ENCODE data around the gene CDC42EP4.

The CDC42EP4 gene

GRCh38 chr17:73250851-73251640 is 60.8 kb downstream of the CDC42EP4 start:
- no peaks in the 10 kb centered on the region for H3K79me2 ChIP-seq (ENCODE audit: low read length)
- H3K4me1 ChIP-seq (ENCODE audit: low read length) = no peaks in the 10 kb centered on the region
- no peaks in the 10 kb centered on the region for H4K20me1 ChIP-seq (ENCODE audit: insufficient read depth, low read length)
- H3K27me3 ChIP-seq (replicated peaks; ENCODE audit: insufficient read depth, low read length) = no peaks in the 10 kb centered on the region
- H3K9me2 ChIP-seq (replicated peaks; ENCODE audit: insufficient read depth, low read length) = no peaks in the 10 kb centered on the region
- DNase-seq = no peak
- no peak overlapping the region for H3K4me2 ChIP-seq (ENCODE audit: low read depth, low read length)
- H3K9ac ChIP-seq (ENCODE audit: low read length) = no peak overlapping the region
- no peak for TF ChIP-seq CTCF (IDR thresholded peaks at IDR 0.05; ENCODE audit: low read length)
- no peak for TF ChIP-seq EZH2phosphoT487 (IDR thresholded peaks at IDR 0.05; ENCODE audit: low read length)
- TF ChIP-seq EZH2 (optimal IDR thresholded peaks at IDR 0.05; ENCODE audit: low read depth, low read length) = no peak
- H3F3A ChIP-seq (ENCODE audit: insufficient read depth, low read length) = no peaks in the 10 kb centered on the region
- H3K36me3 ChIP-seq (replicated peaks; ENCODE audit: insufficient read depth, low read length) = no peaks in the 10 kb centered on the region
- no peak overlapping the region for H3K27ac ChIP-seq (ENCODE audit: low read length)
- no peak overlapping the region for H2AFZ ChIP-seq (ENCODE audit: low read length)
- H3K9me3 ChIP-seq (replicated peaks; ENCODE audit: insufficient read depth, low read length) = no peaks in the 10 kb centered on the region
- H3K4me3 ChIP-seq (ENCODE audit: low read length) = no peak overlapping the region

GRCh38 chr17:73249700-73250099 is 62.1 kb downstream of the CDC42EP4 start:
- TF ChIP-seq EZH2phosphoT487 (IDR thresholded peaks at IDR 0.05; ENCODE audit: low read length) = no peak
- no peak for TF ChIP-seq CTCF (IDR thresholded peaks at IDR 0.05; ENCODE audit: low read length)
- TF ChIP-seq EZH2 (optimal IDR thresholded peaks at IDR 0.05; ENCODE audit: low read depth, low read length) = no peak
- Histone ChIP-seq H3K36me3 (replicated peaks; ENCODE audit: insufficient read depth, low read length) (no peaks in the 10 kb centered on the region), H2AFZ (ENCODE audit: low read length) (no peak overlapping the region), H3K4me3 (ENCODE audit: low read length) (no peak overlapping the region), H3K9ac (ENCODE audit: low read length) (no peak overlapping the region), H3K27me3 (replicated peaks; ENCODE audit: insufficient read depth, low read length) (no peaks in the 10 kb centered on the region), H3K9me2 (replicated peaks; ENCODE audit: insufficient read depth, low read length) (no peaks in the 10 kb centered on the region), H3K9me3 (replicated peaks; ENCODE audit: insufficient read depth, low read length) (no peaks in the 10 kb centered on the region), H4K20me1 (ENCODE audit: insufficient read depth, low read length) (no peaks in the 10 kb centered on the region), H3K79me2 (ENCODE audit: low read length) (no peaks in the 10 kb centered on the region), H3F3A (ENCODE audit: insufficient read depth, low read length) (no peaks in the 10 kb centered on the region), H3K27ac (ENCODE audit: low read length) (no peak overlapping the region), H3K4me1 (ENCODE audit: low read length) (no peaks in the 10 kb centered on the region), H3K4me2 (ENCODE audit: low read depth, low read length) (no peak overlapping the region)
- DNase-seq = no peak

GRCh38 chr17:73248532-73248931 is 63.3 kb downstream of the CDC42EP4 start:
- TF ChIP-seq CTCF (IDR thresholded peaks at IDR 0.05; ENCODE audit: low read length) (no peak), EZH2phosphoT487 (IDR thresholded peaks at IDR 0.05; ENCODE audit: low read length) (no peak), EZH2 (optimal IDR thresholded peaks at IDR 0.05; ENCODE audit: low read depth, low read length) (no peak)
- Histone ChIP-seq H3F3A (ENCODE audit: insufficient read depth, low read length) (no peaks in the 10 kb centered on the region), H4K20me1 (ENCODE audit: insufficient read depth, low read length) (no peaks in the 10 kb centered on the region), H3K4me2 (ENCODE audit: low read depth, low read length) (no peak overlapping the region), H3K27me3 (replicated peaks; ENCODE audit: insufficient read depth, low read length) (no peaks in the 10 kb centered on the region), H3K79me2 (ENCODE audit: low read length) (no peaks in the 10 kb centered on the region), H3K9me2 (replicated peaks; ENCODE audit: insufficient read depth, low read length) (no peaks in the 10 kb centered on the region), H3K4me3 (ENCODE audit: low read length) (no peak overlapping the region), H3K36me3 (replicated peaks; ENCODE audit: insufficient read depth, low read length) (no peaks in the 10 kb centered on the region), H3K4me1 (ENCODE audit: low read length) (no peaks in the 10 kb centered on the region), H3K9me3 (replicated peaks; ENCODE audit: insufficient read depth, low read length) (no peaks in the 10 kb centered on the region), H2AFZ (ENCODE audit: low read length) (no peak overlapping the region), H3K27ac (ENCODE audit: low read length) (no peak overlapping the region), H3K9ac (ENCODE audit: low read length) (no peak overlapping the region)
- no peak for DNase-seq

Data from MM.1S (cell line).